Endothelial cell of umbilical vein (primary cell): ENCODE measurements around the gene ABT1.

Experiments
- CTCF ChIP-seq, 2 donors: IDR thresholded peaks; 1 replicate in 1 of 2; 2 replicates in 1 of 2; pipeline ENCODE4 v1.5.1; 2011; ENCODE audit warnings: low read length in 2 of 2, mild to moderate bottlenecking in 2 of 2, moderate library complexity in 2 of 2, control low read depth in 1 of 2, inconsistent platforms in 1 of 2, low read depth in 1 of 2; ENCODE audit not compliant: insufficient read depth in 1 of 2; ENCODE audit errors: extremely low read depth in 1 of 2
- FOS ChIP-seq: IDR thresholded peaks from 2 replicates; pipeline ENCODE4 v1.6.1; 2011; ENCODE audit warnings: mild to moderate bottlenecking, low read length, moderate library complexity, borderline replicate concordance; ENCODE audit not compliant: insufficient read depth
- POLR2AphosphoS5 ChIP-seq: IDR thresholded peaks from 2 replicates; pipeline ENCODE4 v1.6.1; 2012; ENCODE audit warnings: low read depth, mild to moderate bottlenecking, control low read depth, low read length, moderate library complexity; ENCODE audit not compliant: insufficient read depth

GRCh38 chr6:26600759-26601158 is 4.0 kb downstream of the ABT1 start:
- TF ChIP-seq CTCF (IDR thresholded peaks at IDR 0.05; ENCODE audit: extremely low read depth in 1 of 2, insufficient read depth in 1 of 2, low read depth in 1 of 2, low read length in 2 of 2) (no peak), POLR2AphosphoS5 (no peak), FOS (no peak)
